Bronchial epithelial cell (primary cell): Measurements from ENCODE around the gene TELO2. TPM values are rescaled to one million over a fixed set of nuclear protein-coding genes. Genes with fewer than 3 reads are reported as not detected.

ENCODE experiments used
- DNase-seq: peaks from one replicate; pipeline ENCODE4 v3.0.0-alpha.2; 2010; ENCODE audit warnings: low read depth
- FAIRE-seq: peaks from 2 replicates; lab custom pipeline; 2011; peaks lifted over from hg19 to GRCh38; lab: Jason Lieb, UNC
- H3K27me3 ChIP-seq: 2 replicates; pipeline ENCODE4 v1.5.1; 2011; ENCODE audit warnings: low read length; ENCODE audit not compliant: control insufficient read depth, insufficient read depth
- H3K36me3 ChIP-seq: 2 replicates; pipeline ENCODE4 v1.5.1; 2011; ENCODE audit warnings: low read length; ENCODE audit not compliant: control insufficient read depth, insufficient read depth
- H3K4me3 ChIP-seq: 2 replicates; pipeline ENCODE4 v1.5.1; 2011; ENCODE audit warnings: mild to moderate bottlenecking, low read depth, low read length, control low read depth
- CTCF ChIP-seq: IDR thresholded peaks from 2 replicates; pipeline ENCODE4 v1.5.1; 2011; ENCODE audit warnings: mild to moderate bottlenecking, moderate library complexity, low read length, control low read depth, inconsistent platforms; ENCODE audit not compliant: insufficient read depth, severe bottlenecking
- total RNA-seq: library from RNA; depleted of rRNA; stranded (reverse); fragments of >200 nt; gene quantifications from 2 replicates; pipeline ENCODE4 v1.2.1, GENCODE V29; 2014

Gene TELO2
- total RNA-seq, 1 donor from 2014 or later = 8.2 TPM

GRCh38 chr16:1535391-1536291 is 42.5 kb downstream of the TELO2 start:
- DNase-seq = no peak
- Histone ChIP-seq H3K27me3 (no peaks in the 10 kb centered on the region), H3K4me3 (no peak overlapping the region), H3K36me3 (no peaks in the 10 kb centered on the region)
- TF ChIP-seq CTCF = no peak
- peak; percentile 64 for FAIRE-seq

- H3K36me3 ChIP-seq = no peaks in the 10 kb centered on the region
- no peaks in the 10 kb centered on the region for H3K27me3 ChIP-seq
- no peak for TF ChIP-seq CTCF
- DNase-seq = no peak
- H3K4me3 ChIP-seq = no peak overlapping the region
- FAIRE-seq = no peak
Observed at GRCh38 chr16:1536601-1537000, 43.4 kb downstream of the TELO2 start.

GRCh38 chr16:1537138-1537577 is 44.0 kb downstream of the TELO2 start:
- DNase-seq (no peak), FAIRE-seq (no peak)
- Histone ChIP-seq H3K4me3 (no peak overlapping the region), H3K36me3 (no peaks in the 10 kb centered on the region), H3K27me3 (no peaks in the 10 kb centered on the region)
- TF ChIP-seq CTCF = no peak

- no peak overlapping the region for H3K4me3 ChIP-seq
- no peaks in the 10 kb centered on the region for H3K27me3 ChIP-seq
- no peak for TF ChIP-seq CTCF
- DNase-seq (no peak), FAIRE-seq (no peak)
- no peaks in the 10 kb centered on the region for H3K36me3 ChIP-seq
Observed at GRCh38 chr16:1537763-1538289, 44.7 kb downstream of the TELO2 start.

- TF ChIP-seq CTCF = no peak
- no peaks in the 10 kb centered on the region for H3K27me3 ChIP-seq
- no peak for DNase-seq
- no peak overlapping the region for H3K4me3 ChIP-seq
- no peaks in the 10 kb centered on the region for H3K36me3 ChIP-seq
- FAIRE-seq = no peak
Observed at GRCh38 chr16:1538804-1539520, 45.8 kb downstream of the TELO2 start.
